NCI-H1417 (cell line): Measurements from ENCODE around the gene DPEP2.
A peak's percentile ranks its signal among the peaks of the same experiment; 100 is the strongest.
"Not testable (repeated sequence)": the region's sequence is repeated elsewhere in the genome, so short reads cannot be mapped to it uniquely, and the experiment has no call there.

Experiments
- DNase-seq, 3 experiments: peaks; one replicate each; lab custom pipeline; 2025; lab: John Stamatoyannopoulos, UW

The DPEP2 gene

GRCh38 chr16:68005211-68005610, 5.9 kb upstream of the DPEP2 start:
- DNase-seq = no peak

DNA sequence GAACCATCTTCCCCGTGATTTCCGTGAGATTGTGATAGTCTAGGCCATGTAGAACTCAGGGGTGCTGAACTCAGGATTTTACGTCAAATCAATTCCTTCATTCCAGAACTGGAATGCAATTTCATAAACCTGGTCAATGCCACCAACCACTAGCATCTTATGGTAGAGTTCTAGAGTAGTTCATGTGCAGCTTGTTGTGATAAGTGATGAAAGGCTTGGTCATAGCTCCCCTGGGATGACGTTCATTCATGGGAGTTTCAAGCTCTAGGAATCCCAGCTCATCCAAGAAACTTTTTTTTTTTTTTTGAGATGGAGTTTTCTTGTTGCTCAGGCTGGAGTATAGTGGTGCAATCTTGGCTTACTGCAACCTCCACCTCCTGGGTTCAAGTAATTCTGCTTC, 3.7 kb upstream of the DPEP2 start:
- no peak for DNase-seq

DNA sequence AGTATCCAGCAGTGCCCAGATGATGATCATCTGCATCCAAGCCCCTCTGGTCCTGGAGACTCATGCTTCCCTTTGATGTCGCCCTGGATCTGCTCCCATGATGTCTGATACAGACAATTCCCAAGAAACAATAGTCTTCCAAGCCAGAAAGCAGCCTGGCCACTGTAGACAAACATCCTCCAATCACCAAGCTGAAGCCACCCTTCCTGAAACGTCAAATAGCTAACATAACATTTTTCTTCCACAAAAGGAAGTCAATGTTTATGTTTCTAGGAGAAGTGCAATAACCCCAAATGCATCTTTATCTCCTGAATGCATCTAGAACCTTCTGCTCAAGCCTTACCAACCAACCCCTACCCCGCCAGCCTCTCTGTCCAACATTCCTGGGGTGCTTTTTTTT, 1.2 kb upstream of the DPEP2 start:
- no peak for DNase-seq

DNA sequence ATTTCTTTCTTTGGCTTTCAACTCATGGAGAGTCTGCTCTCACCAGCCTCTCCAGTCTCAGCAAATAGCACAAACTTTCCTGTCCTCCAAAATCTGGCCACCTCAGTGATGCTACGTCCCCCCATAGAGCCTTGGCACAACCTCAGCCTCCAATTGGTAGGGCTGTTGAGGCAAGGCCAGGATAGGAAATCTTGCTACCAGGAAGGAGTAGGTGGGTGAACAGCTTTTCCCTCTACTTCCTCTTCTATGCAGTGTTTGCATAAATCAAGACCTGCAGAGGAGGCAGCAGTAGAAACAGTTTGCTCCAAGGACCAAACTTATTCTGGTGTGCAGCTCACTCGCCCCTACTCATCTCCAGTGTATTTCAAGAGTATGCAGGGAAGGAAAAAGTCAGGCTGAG, 701 bp upstream of the DPEP2 start:
- DNase-seq = no peak

DNA sequence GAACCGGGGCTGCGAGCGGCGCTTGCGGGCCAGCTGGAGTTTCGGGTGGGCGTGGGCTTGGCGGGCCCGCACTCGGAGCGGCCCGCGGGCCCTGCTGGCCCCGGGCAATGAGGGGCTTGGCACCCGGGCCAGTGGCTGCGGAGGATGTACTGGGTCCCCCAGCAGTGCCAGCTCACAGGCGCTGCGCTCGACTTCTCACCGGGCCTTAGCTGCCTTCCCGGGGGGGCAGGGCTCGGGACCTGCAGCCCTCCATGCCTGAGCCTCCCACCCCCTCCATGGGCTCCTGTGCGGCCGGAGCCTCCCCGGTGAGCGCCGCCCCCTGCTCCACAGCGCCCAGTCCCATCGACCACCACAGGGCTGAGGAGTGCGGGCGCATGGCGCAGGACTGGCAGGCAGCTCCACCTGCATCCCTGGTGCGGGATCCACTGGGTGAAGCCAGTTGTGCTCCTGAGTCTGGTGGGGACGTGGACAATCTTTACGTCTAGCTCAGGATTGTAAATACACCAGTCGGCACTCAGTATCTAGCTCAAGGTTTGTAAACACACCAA, 979 bp downstream of the DPEP2 start:
- DNase-seq = not testable (repeated sequence)

DNA sequence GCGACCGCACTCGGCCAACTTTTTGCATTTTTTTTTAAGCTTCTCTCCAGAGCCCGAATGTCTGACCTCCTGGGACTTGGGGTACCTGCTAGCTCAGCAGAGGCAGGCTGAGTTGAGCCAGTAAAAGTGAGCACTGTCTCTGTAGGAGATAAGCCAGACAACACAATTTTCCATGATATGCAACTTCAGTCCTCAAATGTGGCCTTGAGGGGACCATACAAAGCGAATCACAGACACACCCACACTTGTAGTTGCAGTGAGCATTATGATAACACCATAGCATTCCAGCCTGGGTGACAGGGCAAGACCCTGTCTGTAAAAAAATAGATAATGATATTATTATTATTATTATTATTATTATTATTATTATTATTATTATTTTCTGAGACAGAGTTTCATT, 2.6 kb downstream of the DPEP2 start:
- DNase-seq = no peak

GRCh38 chr16:67995423-67995822, 3.9 kb downstream of the DPEP2 start:
- DNase-seq = no peak

DNA sequence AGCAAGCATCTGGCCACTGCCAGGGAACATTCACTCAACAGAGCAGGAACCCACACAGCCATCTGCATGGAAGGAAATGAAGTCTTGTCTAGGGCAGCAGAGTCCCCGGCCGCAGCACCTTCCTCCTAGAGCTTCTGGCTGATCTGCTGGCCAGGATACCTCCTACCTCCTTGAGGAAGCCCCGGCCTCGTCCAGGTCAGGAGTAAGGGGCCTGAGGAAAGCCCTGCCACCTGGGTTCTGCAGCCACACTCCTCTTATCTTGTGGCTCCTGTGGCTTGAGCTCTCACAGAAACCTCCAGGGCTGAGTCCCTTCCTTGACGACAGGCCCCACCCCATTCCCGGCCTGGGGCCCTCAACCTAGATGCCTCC, 5.3 kb downstream of the DPEP2 start:
- DNase-seq = not testable (repeated sequence)

DNA sequence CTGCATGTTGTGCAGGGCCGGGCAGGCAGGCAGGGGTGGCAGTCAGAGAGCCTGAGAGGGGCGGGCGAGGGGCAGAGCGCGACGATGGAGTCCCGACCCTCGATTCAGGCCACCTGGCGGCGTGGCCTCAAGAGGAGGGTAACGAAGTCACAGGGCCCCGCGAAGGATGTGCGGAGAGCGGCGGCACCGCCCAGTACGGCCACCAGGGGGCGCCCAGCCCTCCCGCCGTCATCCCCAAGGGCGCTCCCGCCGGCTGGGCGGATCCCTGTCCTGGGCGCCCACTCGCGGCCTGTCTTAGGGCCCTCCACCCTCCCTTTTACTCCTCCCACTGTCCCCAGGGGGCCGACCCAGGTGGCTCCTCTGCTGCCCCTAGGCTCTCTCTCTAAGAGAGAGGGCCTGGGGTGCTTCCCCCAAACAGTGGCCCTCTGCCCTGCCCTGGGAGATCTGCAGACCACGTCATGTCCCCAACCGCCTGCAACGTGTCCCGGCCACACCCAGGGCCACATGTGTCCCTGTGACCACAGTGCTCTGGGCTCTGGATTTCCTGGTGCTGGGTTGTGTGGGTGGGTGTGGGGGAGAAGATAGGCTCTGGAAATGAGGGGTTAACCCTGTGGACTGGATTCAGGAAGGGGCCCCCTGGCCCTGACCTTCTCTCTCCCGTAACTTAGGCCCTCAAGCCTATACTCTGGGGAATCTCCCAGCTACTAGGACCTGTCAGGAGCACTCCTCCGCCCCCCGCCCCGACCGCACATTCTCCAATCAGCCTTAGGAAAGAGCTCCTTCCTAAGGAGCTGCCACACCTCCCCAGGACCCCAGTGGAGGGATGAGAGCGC, 5.9 kb downstream of the DPEP2 start:
- DNase-seq = peak in 1 of 3 experiments; percentile 48

- DNase-seq = no peak
These were observed 6.5 kb downstream of the DPEP2 start for GRCh38 chr16:67992661-67993206.

DNA sequence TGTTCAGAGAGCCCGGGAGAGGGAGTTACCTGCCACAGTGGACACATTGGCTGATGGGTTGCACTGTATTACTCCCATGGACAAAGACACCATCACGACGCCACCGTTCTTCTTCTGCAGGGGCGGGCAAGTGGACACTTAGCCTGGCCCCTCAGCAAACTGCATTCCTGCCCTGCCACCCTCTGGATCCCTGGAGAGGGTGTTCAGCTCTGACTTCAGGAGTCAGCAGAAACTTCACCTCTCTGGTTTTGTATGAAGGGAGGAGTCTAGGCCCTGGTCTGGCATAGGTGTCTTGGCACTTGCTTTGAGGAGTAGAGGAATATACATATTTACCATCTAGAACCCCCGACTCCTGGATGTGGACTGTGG, 9.3 kb downstream of the DPEP2 start:
- DNase-seq = peak in 1 of 3 experiments; percentile 3

GRCh38 chr16:67989322-67990017, 9.8 kb downstream of the DPEP2 start:
- DNase-seq = no peak

- no peak for DNase-seq
These were observed 10.6 kb downstream of the DPEP2 start for GRCh38 chr16:67988675-67989074.

- no peak for DNase-seq
These were observed 11.7 kb downstream of the DPEP2 start for GRCh38 chr16:67987460-67988160.

- DNase-seq = no peak
These were observed 12.3 kb downstream of the DPEP2 start for GRCh38 chr16:67986949-67987348.

DNA sequence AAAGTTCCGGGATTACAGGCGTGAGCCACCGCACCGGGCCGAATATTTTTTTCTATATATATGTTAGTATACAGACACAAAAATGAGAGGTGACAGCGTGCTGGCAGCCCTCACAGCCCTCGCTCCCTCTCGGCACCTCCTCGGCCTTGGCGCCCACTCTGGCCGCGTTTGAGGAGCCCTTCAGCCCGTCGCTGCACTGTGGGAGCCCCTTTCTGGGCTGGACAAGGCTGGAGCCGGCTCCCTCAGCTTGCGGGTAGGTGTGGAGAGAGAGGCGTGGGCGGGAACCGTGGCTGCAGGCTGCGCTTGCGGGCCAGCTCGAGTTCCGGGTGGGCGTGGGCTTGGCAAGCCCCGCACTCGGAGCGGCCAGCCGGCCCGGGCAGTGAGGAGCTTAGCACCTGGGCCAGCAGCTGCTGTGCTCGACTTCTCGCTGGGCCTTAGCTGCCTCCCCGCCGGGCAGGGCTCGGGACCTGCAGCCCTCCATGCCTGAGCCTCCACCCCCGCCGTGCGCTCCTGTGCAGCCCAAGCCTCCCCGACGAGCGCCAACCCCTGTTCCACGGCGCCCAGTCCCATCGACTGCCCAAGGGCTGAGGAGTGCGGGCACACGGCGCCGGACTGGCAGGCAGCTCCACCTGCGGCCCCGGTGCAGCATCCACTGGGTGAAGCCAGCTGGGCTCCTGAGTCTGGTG, 17.1 kb downstream of the DPEP2 start:
- no peak for DNase-seq

GRCh38 chr16:67979955-67980678, 19.2 kb downstream of the DPEP2 start, which contains the start of gene DPEP3:
TSS of gene DPEP3 (minus strand) at chr16:67980499. CDS start at chr16:67980380, 119 bp downstream.
- no peak for DNase-seq

GRCh38 chr16:67977469-67978227, 21.6 kb downstream of the DPEP2 start:
- DNase-seq = no peak

DNA sequence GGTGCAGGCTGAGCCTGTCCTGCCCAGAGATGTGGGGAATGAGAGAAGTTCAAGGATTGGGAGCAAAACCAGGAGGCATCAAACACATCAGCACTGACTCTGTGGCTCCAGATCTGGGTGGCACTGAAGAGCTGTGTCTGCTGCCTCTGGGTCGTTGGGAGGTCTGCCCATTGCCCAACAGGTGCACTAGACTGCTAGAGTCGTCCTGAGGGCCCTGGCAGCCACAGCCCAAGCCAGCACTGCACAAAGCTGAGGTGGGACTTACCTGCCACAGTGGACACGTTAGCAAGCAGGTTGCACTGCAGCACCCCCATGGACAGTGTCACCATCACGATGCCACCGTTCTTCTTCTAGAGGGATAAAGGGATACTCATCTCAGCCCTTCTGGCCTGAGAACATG, 22.3 kb downstream of the DPEP2 start:
- DNase-seq = no peak

DNA sequence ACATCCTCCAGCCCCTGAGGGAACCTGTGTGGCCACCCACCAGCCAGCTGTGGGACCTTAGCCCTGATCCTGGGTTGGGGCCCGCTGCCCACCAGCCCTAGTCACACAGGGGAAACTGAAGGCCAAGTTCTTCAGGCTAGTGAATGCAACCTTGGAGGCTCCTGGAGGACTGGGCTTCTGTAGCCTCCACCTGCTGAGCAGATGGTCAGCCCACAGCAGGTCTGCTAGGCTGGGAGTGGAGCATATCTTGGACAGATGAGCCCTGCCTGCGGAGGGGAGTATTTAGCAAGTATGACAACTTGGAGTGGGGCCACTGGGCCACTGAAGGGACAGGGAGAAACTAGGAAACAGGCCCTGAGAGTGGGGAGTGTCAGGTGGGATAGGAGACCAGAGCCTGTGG, 23.1 kb downstream of the DPEP2 start:
- no peak for DNase-seq
